ENCODE measurements around the gene MYF5.

The MYF5 gene

GRCh38 chr12:80756875-80757274, 40.2 kb downstream of the MYF5 start:
- no peak overlapping the region for H3K4me3 ChIP-seq (ENCODE audit: low read depth, low read length)

DNA sequence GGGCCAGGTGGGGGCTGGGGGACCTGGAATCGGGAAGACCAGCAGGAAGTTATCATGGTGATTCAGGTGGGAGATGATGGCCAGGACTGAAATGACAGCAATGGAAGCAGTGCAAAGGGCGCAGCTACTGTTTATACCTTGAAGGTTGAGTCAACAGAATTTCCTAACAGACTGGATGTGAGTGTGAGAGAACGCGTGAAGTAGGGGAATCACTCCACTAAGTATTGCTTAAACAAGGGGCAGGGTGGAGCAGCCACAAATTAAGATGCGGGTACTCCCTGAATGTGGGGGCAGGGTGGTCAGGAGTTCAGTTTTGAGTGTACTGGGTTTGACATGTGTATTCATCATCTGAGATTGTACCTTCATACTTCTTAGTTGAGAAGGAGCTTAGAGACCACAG, 45.1 kb downstream of the MYF5 start:
- H3K4me3 ChIP-seq (ENCODE audit: low read depth, low read length), result no peak overlapping the region

DNA sequence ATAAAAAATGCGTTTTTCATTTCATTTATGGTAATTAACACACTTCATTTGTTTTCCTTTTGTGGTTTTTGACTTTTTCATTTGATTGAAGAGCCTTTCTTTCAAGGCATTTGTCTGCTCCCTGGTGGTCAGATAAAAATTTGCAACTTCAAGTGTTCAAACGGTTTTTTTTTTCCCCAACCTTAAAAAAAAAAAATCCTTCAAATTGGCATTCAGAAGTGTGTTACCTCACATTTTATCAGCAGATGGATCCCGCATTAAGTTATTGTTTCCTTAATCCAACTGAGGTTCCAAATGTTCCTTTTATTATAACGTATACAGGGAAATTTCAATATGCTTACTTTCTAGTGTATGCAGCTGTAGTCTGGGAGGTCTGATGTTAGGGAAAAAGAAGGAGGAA, 47.2 kb downstream of the MYF5 start:
- no peak overlapping the region for H3K4me3 ChIP-seq (ENCODE audit: low read depth, low read length)

- H3K4me3 ChIP-seq (ENCODE audit: low read depth, low read length), result no peak overlapping the region
These were observed 49.5 kb downstream of the MYF5 start for GRCh38 chr12:80766210-80766609.

- no peak overlapping the region for H3K4me3 ChIP-seq (ENCODE audit: low read depth, low read length)
These were observed 50.2 kb downstream of the MYF5 start for GRCh38 chr12:80766897-80767296.
